ENCODE results near the gene MRPL42.

Gene MRPL42

GRCh38 chr12:93440043-93440835 lies 27.1 kb upstream of the MRPL42 start:
- H3K4me3 ChIP-seq (ENCODE audit: low read depth, low read length) = peak overlapping the region; percentile 98
- TF ChIP-seq, protein P1, sequence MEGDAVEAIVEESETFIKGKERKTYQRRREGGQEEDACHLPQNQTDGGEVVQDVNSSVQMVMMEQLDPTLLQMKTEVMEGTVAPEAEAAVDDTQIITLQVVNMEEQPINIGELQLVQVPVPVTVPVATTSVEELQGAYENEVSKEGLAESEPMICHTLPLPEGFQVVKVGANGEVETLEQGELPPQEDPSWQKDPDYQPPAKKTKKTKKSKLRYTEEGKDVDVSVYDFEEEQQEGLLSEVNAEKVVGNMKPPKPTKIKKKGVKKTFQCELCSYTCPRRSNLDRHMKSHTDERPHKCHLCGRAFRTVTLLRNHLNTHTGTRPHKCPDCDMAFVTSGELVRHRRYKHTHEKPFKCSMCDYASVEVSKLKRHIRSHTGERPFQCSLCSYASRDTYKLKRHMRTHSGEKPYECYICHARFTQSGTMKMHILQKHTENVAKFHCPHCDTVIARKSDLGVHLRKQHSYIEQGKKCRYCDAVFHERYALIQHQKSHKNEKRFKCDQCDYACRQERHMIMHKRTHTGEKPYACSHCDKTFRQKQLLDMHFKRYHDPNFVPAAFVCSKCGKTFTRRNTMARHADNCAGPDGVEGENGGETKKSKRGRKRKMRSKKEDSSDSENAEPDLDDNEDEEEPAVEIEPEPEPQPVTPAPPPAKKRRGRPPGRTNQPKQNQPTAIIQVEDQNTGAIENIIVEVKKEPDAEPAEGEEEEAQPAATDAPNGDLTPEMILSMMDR (IDR thresholded peaks at IDR 0.05; ENCODE audit: low read depth, low read length, missing control alignments) = no peak
- no peak for DNase-seq (ENCODE audit: low read depth)

DNA sequence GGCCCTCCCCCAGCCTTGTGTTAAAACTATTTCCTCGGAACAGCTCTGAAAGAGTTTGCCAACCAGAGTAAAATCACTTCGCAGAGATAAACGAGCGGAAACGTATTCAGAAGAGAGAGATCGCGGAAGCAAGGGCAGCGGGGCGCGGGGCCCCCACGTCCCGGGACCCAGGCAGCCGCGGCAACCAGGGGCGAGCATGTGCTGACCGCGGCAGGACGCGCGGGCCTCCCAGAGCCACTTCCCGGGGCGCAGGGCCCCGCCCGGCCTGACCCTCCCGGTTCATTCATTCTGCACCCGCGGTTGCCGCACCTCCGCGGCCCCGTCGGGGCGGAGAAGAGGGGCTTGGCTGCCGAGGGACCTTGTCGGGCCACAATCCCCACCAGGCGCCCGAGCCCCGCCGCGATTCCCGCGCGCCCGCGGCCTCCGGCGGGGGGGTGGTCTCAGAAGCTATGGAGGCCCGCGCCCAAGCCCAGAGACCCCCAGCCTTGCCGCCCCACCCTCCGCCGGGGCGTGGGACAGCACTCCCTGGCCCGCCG lies 26.2 kb upstream of the MRPL42 start:
- DNase-seq (ENCODE audit: low read depth) = no peak
- H3K4me3 ChIP-seq (ENCODE audit: low read depth, low read length) = peak overlapping the region; percentile 98
- TF ChIP-seq, protein P1 (IDR thresholded peaks at IDR 0.05; ENCODE audit: low read depth, low read length, missing control alignments) = no peak

GRCh38 chr12:93441617-93442410 lies 25.5 kb upstream of the MRPL42 start, which contains the start of gene UBE2N:
UBE2N (minus strand) TSS chr12:93441947; CDS start chr12:93441884, 63 bp downstream.
- TF ChIP-seq, protein P1 (IDR thresholded peaks at IDR 0.05; ENCODE audit: low read depth, low read length, missing control alignments) = no peak
- peak within 1 kb of the TSS; percentile 98 for H3K4me3 ChIP-seq (ENCODE audit: low read depth, low read length)
- peak; percentile 76 for DNase-seq (ENCODE audit: low read depth)

DNA sequence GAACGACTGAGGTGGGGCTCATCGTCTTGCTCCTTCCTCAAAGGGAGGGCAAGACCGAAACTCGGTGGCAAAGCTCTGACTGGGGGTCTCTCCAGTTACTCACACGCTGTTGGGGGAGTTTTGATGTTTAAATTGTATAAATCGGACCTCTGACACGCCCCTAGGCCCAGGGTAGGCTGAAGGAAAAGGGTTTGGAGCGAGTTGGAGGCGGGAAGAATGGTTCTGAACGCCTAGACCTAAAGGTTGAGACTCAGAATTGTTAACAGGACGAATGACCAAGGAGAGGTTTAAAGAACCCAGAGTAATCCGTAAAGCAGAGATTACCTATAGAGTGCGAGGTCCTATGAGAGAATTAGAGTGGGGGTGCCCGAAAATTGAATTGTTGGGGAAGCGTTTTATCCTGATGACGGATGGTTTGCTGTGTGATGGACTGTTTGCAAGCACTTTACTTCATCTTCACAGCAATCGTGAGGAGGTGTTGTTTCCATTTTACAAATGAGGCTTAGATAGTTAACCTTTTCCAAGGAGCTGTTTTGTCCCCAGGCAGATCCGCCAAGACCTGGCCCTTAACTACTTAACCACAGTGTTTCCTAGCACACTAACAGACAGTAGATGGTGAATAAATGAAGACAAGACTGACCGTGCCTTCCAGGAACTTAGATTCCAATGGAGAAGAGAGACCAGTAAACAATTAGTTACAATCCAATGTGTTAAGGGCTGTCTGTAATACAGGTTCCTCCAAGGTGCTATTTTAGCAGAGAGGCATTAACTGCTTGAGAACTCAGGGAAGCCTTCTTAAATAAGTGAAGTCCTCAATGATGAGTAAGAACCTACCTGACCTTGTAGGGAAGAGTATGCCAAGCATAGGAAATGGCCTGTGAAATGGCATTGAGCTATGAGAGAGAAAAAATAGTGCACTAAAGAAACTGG lies 24.6 kb upstream of the MRPL42 start:
- no peak for DNase-seq (ENCODE audit: low read depth)
- TF ChIP-seq, protein P1 (IDR thresholded peaks at IDR 0.05; ENCODE audit: low read depth, low read length, missing control alignments) = no peak
- peak overlapping the region; percentile 98 for H3K4me3 ChIP-seq (ENCODE audit: low read depth, low read length)

GRCh38 chr12:93443576-93443975 lies 23.7 kb upstream of the MRPL42 start:
- TF ChIP-seq, protein P1 (IDR thresholded peaks at IDR 0.05; ENCODE audit: low read depth, low read length, missing control alignments) = no peak
- no peak overlapping the region for H3K4me3 ChIP-seq (ENCODE audit: low read depth, low read length)
- DNase-seq (ENCODE audit: low read depth) = no peak

Data from GM12864 (cell line).